Endothelial cell of umbilical vein (primary cell): ENCODE data around the gene SLC10A1.

Experiments used
- CTCF ChIP-seq, 2 donors: IDR thresholded peaks; 1 replicate in 1 of 2; 2 replicates in 1 of 2; pipeline ENCODE4 v1.5.1; 2011; ENCODE audit warnings: low read length in 2 of 2, mild to moderate bottlenecking in 2 of 2, moderate library complexity in 2 of 2, control low read depth in 1 of 2, inconsistent platforms in 1 of 2, low read depth in 1 of 2; ENCODE audit not compliant: insufficient read depth in 1 of 2; ENCODE audit errors: extremely low read depth in 1 of 2
- EZH2 ChIP-seq: IDR thresholded peaks from 2 replicates; pipeline ENCODE4 v1.6.1; 2012; ENCODE audit warnings: borderline replicate concordance, low read depth, mild to moderate bottlenecking, moderate library complexity, low read length, inconsistent platforms; ENCODE audit not compliant: severe bottlenecking
- MAX ChIP-seq: IDR thresholded peaks from 2 replicates; pipeline ENCODE4 v1.6.1; 2011; ENCODE audit not compliant: insufficient read depth, insufficient read length

GRCh38 chr14:69749956-69750355 lies 47.1 kb downstream of the SLC10A1 start:
- no peak for TF ChIP-seq CTCF (IDR thresholded peaks at IDR 0.05; ENCODE audit: extremely low read depth in 1 of 2, insufficient read depth in 1 of 2, low read depth in 1 of 2, low read length in 2 of 2)
- no peak for TF ChIP-seq EZH2
- no peak for TF ChIP-seq MAX
